HG02571 (cell line): ENCODE measurements around the gene ARSG.
A peak's percentile ranks its signal among the peaks of the same experiment; 100 is the strongest.

ENCODE experiments used
- ATAC-seq: cut with Tn5 transposase; IDR thresholded peaks from one replicate; pipeline ENCODE4 v1.9.1; 2021; ENCODE audit warnings: mild to moderate bottlenecking, moderate library complexity; ENCODE audit not compliant: unreplicated experiment

ARSG gene

DNA sequence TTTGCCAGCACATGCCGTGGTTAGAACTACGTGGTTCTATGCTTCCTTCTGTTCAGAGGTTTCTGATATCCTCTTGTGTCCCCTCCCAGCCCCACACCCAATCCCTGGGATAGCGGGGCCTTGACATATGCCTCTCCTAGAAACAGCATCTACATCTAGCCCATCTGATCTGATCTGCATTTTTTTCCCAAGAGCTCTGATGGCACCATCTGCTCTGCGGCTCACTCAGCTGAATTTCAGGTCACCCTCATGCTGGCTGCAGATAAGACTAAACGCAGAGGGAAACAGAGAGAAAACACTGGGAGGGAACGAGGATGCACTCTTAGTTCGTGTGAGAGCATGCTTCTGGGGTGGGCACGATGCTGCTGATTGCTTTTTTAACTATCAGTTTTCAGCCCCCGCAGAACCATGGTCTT, 155.3 kb downstream of the ARSG start:
- ATAC-seq, result no peak

DNA sequence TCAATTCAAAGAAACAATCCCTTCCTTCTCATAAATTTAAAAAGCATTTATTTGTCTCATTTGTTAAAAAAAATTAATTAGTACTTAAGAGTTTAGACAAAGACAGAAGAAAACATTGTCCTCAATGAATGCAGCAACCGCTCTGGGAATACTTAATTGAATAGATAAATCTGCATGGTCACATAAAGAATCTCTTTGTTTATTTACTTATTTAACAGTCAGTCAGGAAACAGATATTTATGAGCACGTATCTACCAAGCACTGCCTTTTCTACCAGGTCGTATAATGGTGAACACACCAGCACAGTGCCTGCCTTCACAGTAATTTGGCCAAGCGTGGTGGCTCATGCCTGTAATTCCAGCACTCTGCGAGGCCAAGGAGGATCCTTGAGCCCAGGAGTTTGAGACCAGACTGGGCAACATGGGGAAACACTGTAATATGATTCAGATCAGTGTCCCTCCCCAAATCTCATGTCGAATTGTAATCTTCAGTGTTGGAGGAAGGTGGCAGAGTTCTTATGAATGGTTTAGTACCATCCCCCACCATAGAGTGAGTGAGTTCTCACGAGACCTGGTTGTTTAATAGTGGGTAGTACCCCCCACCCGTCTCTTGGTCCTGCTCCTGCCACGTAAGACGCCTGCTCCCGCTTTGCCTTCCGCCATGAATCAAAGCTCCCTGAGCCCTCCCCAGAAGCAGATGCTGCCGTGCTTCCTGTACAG, 157.9 kb downstream of the ARSG start:
- no peak for ATAC-seq

DNA sequence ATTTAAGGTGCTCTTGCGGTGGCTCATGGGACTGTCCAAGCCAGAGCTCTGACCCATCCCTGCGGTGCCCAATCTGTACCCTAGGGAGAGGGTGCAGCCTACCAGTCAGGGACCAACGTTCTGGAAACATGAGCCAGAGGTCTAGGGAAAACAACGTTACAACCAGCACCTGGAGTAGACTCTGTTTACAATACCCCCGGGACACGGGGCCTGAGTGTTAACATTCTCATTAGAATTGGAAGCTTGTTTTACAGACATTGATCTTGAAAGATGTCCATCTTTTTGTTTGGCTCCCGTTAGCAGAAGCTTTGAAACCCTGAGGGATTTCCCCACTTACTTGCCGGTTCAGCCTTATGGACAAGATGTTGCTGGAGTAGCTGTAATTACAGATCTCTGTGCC, 159.1 kb downstream of the ARSG start:
- no peak for ATAC-seq

DNA sequence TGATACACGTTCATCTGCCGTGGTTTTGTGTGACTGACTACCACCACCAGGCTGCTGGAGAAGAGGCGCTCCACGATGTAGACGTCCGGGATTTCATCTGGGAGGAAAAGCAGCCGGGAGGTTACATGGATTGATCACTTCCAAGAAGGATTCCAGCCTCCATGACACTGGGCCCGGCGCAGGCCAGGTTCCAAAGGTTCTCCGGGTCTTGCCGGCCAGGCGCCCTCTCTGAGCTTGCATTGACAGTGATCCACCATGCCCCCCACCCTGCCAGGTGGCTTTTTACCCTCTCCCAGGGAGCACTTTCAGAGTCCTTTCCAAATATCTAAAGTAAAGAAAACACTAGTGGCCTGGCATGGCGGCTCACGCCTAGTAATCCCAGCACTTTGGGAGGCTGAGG, 159.5 kb downstream of the ARSG start:
- ATAC-seq, result no peak

DNA sequence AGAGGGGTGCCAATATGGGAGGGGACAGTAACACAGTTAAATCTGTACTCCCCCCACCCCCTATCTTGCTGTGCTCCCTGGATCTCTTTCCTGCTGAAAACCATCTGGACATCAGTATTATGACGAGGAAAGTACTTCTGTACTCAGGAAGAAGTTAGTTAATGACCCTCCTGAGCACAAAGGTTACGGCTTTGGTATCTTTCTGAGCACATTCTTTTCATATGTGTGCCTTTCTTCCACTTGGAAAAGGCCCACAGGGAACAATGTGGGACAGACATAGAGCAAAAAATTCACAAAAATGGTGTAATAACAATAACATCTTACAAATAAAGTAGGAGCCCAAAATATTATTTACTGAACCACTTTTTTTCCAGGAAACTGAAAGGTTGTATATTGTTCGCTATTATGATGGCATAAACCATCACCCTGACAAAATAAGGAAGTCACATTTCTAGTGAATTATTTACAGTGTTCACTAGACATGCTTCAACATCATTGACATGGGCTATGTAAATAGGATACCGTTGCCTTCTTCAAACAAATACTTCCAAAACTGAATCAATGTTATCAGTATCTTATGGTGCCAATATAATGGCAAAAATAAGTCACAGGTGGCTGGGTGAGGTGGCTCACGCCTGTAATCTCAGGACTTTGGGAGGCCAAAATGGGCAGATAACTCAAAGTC, 160.5 kb downstream of the ARSG start:
- ATAC-seq, result no peak

DNA sequence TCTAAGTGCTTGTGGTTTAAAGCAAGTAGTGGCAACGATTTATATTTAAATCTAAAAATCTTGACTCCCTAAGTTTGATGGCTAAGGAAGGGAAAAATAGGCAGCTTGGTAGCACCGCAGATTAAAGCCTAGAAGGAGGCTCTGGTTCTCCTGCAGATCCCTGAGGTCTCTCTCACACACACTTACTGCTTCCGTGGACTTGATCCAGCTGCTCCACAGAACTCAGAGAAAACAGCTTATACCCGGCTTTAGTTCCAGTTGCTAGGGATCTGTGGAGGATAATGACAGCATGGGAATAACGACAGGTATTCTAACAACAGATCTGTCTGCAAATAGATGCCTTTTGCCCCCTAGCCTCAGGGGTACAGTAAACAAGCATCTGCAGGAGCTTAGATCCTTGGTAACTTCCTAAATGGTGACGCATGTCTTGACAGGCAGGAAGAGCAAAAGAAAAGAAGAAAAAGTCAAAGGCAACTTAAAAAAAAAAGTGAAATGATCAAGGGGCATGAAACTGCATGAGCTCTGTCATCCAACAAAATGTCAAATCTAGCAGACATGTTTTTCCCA, 161.5 kb downstream of the ARSG start:
- no peak for ATAC-seq

DNA sequence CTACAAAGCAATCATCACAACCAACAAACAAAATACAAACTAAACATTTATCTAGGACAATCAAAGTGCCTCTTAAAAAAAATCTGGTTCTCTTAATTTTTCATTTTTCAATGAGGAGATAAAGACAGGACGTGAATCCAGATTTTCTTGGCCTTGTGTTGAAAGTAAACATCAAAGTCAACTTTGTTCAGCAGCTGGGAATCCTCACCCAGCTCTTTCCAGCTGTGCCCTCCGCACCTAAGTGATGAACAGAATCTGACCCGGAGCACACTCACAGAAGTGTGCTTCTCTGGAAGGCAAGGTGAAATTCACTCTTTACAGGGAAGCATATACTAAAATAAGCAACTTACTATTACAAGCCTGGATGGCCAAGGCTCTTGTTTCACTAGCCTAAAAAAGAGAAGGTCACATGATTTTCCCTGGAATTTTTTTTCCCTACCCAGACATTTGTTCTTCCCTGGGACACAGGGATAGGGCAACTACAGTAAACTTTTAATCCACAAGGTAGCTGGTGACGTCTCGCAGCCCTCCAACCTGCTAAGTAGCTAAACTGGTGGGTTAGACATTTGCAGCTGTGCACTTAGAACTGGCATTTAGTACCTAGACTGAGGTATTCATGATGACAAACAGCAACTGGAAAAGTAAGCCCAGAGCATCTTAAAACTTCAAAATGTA, 162.8 kb downstream of the ARSG start:
- no peak for ATAC-seq

DNA sequence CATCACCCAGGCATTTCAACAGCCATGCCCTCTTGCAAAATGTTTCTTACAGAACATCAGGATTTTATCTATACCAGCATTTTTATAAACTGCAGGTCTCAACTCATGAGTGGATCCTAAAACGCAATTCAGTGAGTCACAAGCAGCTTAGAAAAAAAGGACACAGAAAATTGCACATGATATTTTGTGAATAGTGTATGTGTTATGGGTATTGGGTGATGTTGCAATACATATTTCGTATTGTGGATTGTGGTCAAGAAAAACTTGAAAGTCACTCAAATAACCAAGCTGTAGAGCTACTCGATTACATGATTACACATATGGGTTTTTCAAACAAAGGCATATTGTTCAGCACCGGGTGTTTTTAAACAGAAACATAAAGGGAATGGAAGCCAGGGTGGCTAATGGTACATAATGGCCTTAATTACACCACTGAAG, 164.6 kb downstream of the ARSG start:
- ATAC-seq, result no peak

DNA sequence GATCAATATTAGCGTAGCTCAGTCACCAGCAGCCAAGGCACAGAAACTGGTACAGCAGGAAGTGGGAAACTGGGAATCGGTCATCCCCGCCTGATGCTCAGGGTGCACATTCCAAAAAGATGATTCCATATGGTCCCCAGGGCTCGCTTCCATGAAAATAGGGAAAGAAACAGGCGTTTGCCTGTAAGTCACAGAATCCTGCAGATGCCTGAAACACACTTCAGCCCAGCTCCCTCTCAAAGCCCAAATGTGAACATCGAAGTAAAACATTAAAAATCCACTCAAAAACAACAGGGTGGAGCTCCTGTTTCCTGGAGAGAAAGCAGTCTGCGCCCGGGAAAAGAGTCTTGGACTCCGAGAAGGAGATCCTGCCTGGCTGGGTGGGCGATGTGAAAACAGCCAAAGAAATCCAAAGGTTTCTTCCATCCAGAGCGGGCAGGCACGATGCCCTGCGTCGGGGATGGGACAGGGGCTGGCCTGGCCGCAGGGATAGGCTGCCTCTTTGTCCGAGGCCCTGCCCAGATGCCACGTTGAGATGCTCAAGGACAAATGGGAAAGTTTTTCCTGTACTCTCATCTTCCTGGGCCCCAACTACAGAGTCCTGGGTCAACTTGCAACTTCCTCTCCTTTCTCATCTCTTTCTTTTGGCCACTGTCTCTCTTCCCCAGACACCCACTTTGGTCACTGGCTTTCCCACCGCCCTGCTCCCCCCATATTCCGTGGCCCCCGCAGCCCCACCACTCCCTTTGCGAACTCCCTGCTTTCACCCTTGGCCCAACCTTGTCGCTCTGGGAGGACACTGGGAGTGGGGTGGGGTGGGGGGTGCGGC, 165.3 kb downstream of the ARSG start:
- no peak for ATAC-seq

DNA sequence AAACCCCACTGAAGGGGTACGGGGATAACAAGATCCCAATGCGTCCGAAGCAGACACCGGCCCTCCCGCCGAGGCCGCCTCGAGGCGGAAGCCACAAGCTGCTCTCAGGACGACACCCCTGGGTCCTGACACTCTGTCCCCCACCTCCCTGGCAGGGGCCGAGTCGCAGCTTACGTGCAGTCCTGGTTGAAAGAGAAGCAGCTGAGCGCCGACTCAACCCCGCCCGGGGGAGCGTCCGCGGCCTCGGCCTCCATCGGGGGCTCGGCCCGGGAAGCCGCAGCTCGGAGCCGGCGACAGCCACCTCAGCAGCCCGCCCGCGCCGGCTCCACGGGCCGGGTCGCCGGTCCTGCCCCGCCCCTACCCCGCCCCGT, 165.9 kb downstream of the ARSG start, which contains the start of gene WIPI1:
WIPI1 (minus strand) TSS at position 329 of the 371 bp plus-strand sequence; CDS start at position 254, 75 bp downstream.
- peak; percentile 29 for ATAC-seq

DNA sequence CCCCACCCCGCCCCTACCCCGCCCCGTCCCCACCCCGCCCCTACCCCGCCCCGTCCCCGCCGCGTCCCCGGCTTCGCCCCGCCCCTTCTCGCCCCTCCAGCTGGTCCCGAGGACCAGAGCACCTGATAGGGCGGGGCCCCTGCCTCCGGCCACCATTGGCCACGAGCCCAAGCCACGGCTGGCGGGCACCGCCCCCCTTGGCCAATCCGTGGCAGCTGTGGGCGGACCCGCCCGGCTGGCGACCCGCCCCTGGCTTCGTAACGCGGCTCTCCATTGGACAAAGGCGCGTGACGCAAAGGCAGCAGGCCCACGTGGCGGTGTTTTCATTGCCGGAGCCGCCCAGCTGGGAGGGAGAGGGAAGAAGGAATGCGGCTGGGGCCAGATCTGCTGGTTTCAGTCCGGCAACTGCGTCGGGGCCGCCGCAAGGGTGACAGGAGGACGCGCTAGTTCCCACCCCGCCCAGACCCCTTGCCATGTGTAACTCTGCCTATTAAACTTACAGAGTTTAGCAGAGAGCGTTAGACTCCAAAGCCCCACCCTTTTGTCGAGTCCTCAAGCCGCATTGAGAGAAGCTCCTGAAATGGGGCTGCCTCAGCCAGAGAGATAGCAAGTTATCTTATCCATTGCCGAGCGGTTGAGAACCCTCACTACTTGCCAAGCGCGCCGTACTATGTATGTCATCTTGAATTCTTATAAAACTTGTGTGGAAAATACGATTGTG, 166.4 kb downstream of the ARSG start:
- peak; percentile 70 for ATAC-seq

DNA sequence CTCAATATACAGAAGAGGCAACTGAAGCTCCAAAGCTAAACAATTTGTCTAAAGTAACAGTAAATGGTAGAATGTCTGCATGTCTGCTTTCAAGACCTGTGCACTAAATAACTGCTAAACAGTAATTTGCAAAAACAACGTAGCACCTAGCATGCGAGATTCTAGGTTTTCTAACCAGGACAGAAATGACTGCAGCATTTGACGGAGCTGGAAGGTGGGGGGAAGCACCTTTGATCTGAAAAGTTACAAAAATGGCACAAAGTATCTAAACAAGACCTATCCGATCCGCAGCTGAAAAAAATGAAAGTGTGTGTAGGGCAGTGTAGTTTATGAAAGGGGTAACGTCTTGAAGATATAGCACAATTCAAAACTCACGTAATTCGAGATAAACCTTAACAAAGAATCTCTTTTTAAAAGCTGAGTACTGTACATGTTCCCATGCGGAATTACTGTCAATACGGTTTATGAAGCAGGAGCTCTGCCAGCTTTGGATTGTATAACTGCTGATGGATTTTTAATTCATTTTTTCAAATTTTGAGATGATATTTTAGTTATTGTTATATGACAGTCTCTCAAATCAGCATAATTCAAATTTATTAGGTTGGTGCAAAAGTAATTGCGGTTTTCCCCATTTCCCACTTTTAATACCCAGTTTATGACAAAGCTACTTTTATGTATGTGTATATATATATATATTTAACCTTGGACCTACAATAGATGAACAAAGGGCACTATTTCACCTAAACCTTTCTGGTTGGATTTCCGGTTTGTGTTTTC, 167.2 kb downstream of the ARSG start:
- peak; percentile 27 for ATAC-seq

DNA sequence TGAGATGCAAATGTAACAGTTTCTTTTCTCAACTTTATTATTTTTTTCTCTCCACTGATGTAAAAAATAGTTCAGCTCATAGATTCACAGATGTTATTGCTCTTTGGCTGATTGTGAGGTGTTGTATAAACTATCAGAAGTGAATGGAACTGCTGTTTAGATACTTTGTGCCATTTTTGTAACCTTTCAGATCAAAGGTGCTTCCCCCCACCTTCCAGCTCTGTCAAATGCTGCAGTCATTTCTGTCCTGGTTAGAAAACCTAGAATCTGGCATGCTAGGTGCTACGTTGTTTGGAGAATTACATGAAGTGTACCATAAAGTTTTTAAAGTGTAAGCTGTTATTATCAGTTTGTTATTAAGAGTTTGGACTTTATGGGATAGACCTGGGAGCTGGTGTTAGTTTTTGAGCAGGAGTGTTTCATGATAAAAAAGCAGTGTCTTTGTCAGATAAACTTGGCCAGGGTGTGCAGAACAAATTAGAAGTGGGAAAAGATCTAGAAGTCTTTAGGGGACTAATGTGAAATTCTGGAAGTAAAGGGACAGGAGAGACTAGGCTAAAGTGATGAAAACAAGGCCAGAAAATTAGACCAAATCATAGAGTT, 167.8 kb downstream of the ARSG start:
- ATAC-seq, result no peak

DNA sequence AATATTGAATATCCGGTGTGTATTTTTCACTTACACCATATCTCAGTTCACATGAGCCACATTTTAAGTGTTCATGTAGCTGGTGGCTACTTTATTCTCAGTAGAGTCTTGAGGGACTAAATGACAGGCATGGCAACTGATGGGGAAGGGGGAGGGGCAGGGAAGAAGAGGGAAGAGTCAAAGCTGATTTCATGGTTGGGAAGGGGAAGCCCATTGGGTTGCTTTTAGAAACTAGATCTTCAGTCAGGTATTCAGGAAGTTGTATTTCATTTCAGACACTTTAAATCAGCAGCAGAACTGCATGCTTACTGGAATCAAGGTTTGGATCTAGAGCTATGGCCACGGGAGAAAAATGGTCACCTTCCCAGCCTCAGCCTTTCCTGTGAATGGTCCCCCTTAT, 168.9 kb downstream of the ARSG start:
- ATAC-seq, result no peak

DNA sequence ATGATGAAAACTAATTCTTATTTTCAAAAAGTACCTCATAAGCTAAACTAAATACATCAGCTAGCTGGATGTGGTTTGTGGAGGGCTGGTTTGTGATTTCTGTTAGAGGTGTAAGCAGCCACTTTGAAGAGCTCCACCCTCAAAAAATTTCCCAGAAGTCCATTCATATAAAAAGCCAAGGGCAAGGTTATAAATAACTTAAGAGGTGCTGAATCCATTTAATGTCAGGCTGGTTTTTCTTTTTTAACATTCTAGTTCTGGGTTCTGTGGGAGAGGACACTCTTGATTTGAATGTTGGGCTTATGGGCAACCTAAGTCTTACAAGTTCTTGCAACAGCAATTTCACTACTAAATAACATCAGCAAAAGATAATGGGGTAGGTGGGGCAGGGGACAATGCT, 169.4 kb downstream of the ARSG start:
- ATAC-seq, result no peak

DNA sequence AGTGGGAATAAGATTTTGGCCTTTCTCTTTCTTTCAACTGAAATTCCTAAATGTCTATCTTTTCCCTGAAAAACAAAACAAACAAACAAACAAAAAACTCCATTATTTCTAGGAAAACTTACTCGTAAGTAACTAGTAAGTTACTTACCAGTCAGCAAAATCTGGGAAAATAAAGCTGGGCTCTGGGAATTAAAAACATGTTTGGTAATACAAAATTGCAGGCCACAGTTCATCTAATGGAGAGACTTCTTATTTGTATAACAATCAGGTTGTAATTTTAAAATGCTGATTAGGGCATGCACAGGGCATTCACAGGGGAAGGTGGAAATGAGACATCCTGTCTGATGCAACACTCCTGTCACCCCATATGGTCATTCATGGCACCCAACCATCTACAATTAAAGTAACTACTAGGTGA, 169.8 kb downstream of the ARSG start:
- ATAC-seq, result no peak

DNA sequence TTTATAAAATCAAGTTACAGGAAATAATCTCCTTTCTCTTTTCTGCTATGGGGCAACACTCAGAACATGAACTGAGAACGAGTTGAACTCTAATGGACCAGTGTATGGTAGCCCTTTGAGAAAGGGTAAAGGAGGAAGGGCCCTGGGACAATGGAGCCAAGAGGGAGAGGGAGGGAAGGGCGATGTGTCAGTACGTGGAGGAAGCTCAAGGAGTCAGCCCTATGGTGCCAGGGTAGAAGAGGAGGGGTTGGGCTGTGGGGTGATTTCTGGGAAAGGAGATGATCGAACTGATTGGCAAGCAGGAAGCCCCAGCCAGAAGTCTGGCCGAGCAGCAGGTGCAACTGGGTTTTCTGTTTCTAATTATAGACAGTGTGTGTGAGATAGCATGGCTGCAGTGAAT, 170.3 kb downstream of the ARSG start:
- ATAC-seq, result no peak

DNA sequence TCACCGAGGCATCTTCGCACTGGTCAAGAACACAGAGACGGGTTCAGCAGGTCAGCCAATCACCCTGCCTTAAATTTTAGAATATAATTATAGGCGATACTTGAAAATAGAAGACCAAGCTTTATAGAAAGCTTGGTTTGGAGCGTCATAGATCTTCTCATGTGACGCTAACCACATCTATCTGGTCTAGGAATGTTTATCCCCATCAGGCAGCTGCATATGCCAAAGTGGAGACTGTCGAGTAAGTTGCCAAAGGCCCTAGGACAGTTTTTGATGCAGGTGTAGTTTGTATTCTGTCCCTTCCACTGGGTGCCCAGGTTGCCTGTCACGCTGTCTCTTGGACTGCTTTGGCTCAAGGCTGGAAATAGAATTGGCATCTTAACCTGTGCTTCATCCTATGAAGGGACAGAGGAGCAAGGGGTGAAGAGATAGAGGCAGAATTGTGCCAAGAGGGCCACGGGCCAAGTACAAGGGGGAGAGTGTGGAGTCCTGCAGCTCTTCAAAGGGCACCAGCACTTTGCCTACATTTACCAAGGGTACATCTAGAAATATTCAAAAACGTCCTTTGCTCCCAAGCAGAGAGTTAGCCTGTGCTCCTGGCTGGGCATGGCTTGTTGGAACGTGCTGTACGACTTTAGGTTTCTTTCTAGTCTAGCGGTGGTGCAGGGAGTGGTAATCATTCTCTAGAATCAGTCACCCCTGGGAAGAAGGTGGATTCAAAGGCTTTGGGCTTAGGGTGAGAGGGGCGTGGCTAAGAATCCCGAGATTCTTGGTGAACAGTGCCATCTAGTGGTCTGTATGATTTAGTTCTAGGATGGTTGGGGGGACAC, 171.3 kb downstream of the ARSG start:
- no peak for ATAC-seq
